ENCODE results near the gene PTGDS. TPM values are rescaled to one million over a fixed set of nuclear protein-coding genes. Genes with fewer than 3 reads are reported as not detected.
A peak's percentile ranks its signal among the peaks of the same experiment; 100 is the strongest.

The PTGDS gene
- total and polyA plus RNA-seq, 2 experiments from 2014 or later = 0.25 TPM; not detected in 1

- in situ Hi-C loops (cut with MboI) = no loop called here
- H3K9me2 ChIP-seq (ENCODE audit: insufficient read depth) = no peaks in the 10 kb centered on the region
- H3K79me2 ChIP-seq (ENCODE audit: insufficient read depth) = 0 out of 2 replicates have a peak, but pooled peaks cover 4% of the 10 kb centered on the region
- H3K36me3 ChIP-seq (ENCODE audit: low read depth) = no peaks in the 10 kb centered on the region
- H3F3A ChIP-seq (ENCODE audit: insufficient read depth) = peaks cover 11% of the 10 kb centered on the region
- H2AFZ ChIP-seq = no peak overlapping the region
- no peak overlapping the region for H3K4me3 ChIP-seq
- H3K9ac ChIP-seq = no peak overlapping the region
- H4K20me1 ChIP-seq (ENCODE audit: insufficient read depth) = no peaks in the 10 kb centered on the region
- no peak overlapping the region for H3K4me2 ChIP-seq (ENCODE audit: unreplicated experiment)
- H3K27ac ChIP-seq = no peak overlapping the region
- H3K4me1 ChIP-seq (ENCODE audit: insufficient read depth) = peaks cover 16% of the 10 kb centered on the region; the same call in 1 of the 2 replicates
- H3K9me3 ChIP-seq (ENCODE audit: low read depth) = no peaks in the 10 kb centered on the region
- no peaks in the 10 kb centered on the region for H3K27me3 ChIP-seq (replicated peaks; ENCODE audit: insufficient read depth)
- DNase-seq = no peak
- WGBS, 2 experiments (ENCODE audit: low coverage in 1 of 2, low lambda C conversion rate in 2 of 2, missing lambda C conversion rate in 2 of 2) = 82 to 87% methylated on average over 37 to 48 of the region's 54 CpGs
- TF ChIP-seq EZH2phosphoT487 (IDR thresholded peaks at IDR 0.05; ENCODE audit: insufficient read depth, low read depth) (no peak), EZH2 (IDR thresholded peaks at IDR 0.05; ENCODE audit: insufficient read depth, poor library complexity, severe bottlenecking) (no peak)
Measured at GRCh38 chr9:136994180-136994887, 17.0 kb downstream of the PTGDS start.

- Histone ChIP-seq H2AFZ (no peak overlapping the region), H3K27ac (no peak overlapping the region), H3K4me1 (ENCODE audit: insufficient read depth) (peaks cover 18% of the 10 kb centered on the region), H4K20me1 (ENCODE audit: insufficient read depth) (no peaks in the 10 kb centered on the region), H3K4me2 (ENCODE audit: unreplicated experiment) (peak overlapping the region; percentile 46), H3F3A (ENCODE audit: insufficient read depth) (peaks cover 12% of the 10 kb centered on the region), H3K9ac (no peak overlapping the region), H3K79me2 (ENCODE audit: insufficient read depth) (0 out of 2 replicates have a peak, but pooled peaks cover 4% of the 10 kb centered on the region), H3K9me2 (ENCODE audit: insufficient read depth) (no peaks in the 10 kb centered on the region), H3K4me3 (peak overlapping the region; percentile 57), H3K27me3 (replicated peaks; ENCODE audit: insufficient read depth) (no peaks in the 10 kb centered on the region), H3K36me3 (ENCODE audit: low read depth) (no peaks in the 10 kb centered on the region), H3K9me3 (ENCODE audit: low read depth) (no peaks in the 10 kb centered on the region)
- no peak for TF ChIP-seq EZH2phosphoT487 (IDR thresholded peaks at IDR 0.05; ENCODE audit: insufficient read depth, low read depth)
- WGBS, 2 experiments (ENCODE audit: low coverage in 1 of 2, low lambda C conversion rate in 2 of 2, missing lambda C conversion rate in 2 of 2) = 49 to 50% methylated on average over 28 to 40 of the region's 40 CpGs
- no peak for DNase-seq
- in situ Hi-C loops (cut with MboI) = no loop called here
Measured at GRCh38 chr9:136994888-136995230, 17.6 kb downstream of the PTGDS start.

GRCh38 chr9:136995362-136995761 lies 18.1 kb downstream of the PTGDS start:
- H2AFZ ChIP-seq = no peak overlapping the region
- no peaks in the 10 kb centered on the region for H3K27me3 ChIP-seq (replicated peaks; ENCODE audit: insufficient read depth)
- no peak overlapping the region for H3K27ac ChIP-seq
- no peaks in the 10 kb centered on the region for H4K20me1 ChIP-seq (ENCODE audit: insufficient read depth)
- WGBS, 2 experiments (ENCODE audit: low coverage in 1 of 2, low lambda C conversion rate in 2 of 2, missing lambda C conversion rate in 2 of 2) = 6 to 7% methylated on average over 25 to 28 of the region's 30 CpGs
- no peak overlapping the region; the same call in 1 of the 2 replicates for H3K9ac ChIP-seq
- H3K9me2 ChIP-seq (ENCODE audit: insufficient read depth) = no peaks in the 10 kb centered on the region
- no peak for TF ChIP-seq EZH2phosphoT487 (IDR thresholded peaks at IDR 0.05; ENCODE audit: insufficient read depth, low read depth)
- TF ChIP-seq EZH2 (IDR thresholded peaks at IDR 0.05; ENCODE audit: insufficient read depth, poor library complexity, severe bottlenecking) = no peak
- H3K9me3 ChIP-seq (ENCODE audit: low read depth) = no peaks in the 10 kb centered on the region
- peak overlapping the region; percentile 46 for H3K4me2 ChIP-seq (ENCODE audit: unreplicated experiment)
- 0 out of 2 replicates have a peak, but pooled peaks cover 4% of the 10 kb centered on the region for H3K79me2 ChIP-seq (ENCODE audit: insufficient read depth)
- peaks cover 23% of the 10 kb centered on the region for H3K4me1 ChIP-seq (ENCODE audit: insufficient read depth)
- no peaks in the 10 kb centered on the region for H3K36me3 ChIP-seq (ENCODE audit: low read depth)
- in situ Hi-C loops (cut with MboI) = no loop called here
- H3K4me3 ChIP-seq = peak overlapping the region; percentile 57
- DNase-seq = peak; percentile 54
- H3F3A ChIP-seq (ENCODE audit: insufficient read depth) = peaks cover 17% of the 10 kb centered on the region

- Histone ChIP-seq H4K20me1 (ENCODE audit: insufficient read depth) (no peaks in the 10 kb centered on the region), H3K79me2 (ENCODE audit: insufficient read depth) (0 out of 2 replicates have a peak, but pooled peaks cover 4% of the 10 kb centered on the region), H3K9me3 (ENCODE audit: low read depth) (no peaks in the 10 kb centered on the region), H2AFZ (peak overlapping the region; percentile 47), H3F3A (ENCODE audit: insufficient read depth) (peaks cover 17% of the 10 kb centered on the region), H3K27ac (peak overlapping the region; percentile 28), H3K27me3 (replicated peaks; ENCODE audit: insufficient read depth) (no peaks in the 10 kb centered on the region), H3K4me2 (ENCODE audit: unreplicated experiment) (peak overlapping the region; percentile 46), H3K4me3 (peak overlapping the region; percentile 57), H3K9me2 (ENCODE audit: insufficient read depth) (no peaks in the 10 kb centered on the region), H3K36me3 (ENCODE audit: low read depth) (no peaks in the 10 kb centered on the region), H3K9ac (peak overlapping the region; percentile 52), H3K4me1 (ENCODE audit: insufficient read depth) (peaks cover 26% of the 10 kb centered on the region)
- 9% methylated on average over 10 of the region's 12 CpGs for WGBS, 2 experiments (ENCODE audit: low coverage in 1 of 2, low lambda C conversion rate in 2 of 2, missing lambda C conversion rate in 2 of 2)
- TF ChIP-seq EZH2 (IDR thresholded peaks at IDR 0.05; ENCODE audit: insufficient read depth, poor library complexity, severe bottlenecking) (no peak), EZH2phosphoT487 (IDR thresholded peaks at IDR 0.05; ENCODE audit: insufficient read depth, low read depth) (no peak)
- in situ Hi-C loops (cut with MboI) = no loop called here
- DNase-seq = peak; percentile 69
Measured at GRCh38 chr9:136995772-136996311, 18.5 kb downstream of the PTGDS start.
